22Rv1 (cell line): ENCODE results near the gene TEX2.

Experiments
- CTCF ChIP-seq: fragments of 450-650 bp; IDR thresholded peaks from 2 replicates; pipeline ENCODE4 v1.5.1; 2017; ENCODE audit warnings: mild to moderate bottlenecking
- ZFX ChIP-seq: fragments of 450-650 bp; IDR thresholded peaks from 2 replicates; pipeline ENCODE4 v1.6.1; 2017; ENCODE audit warnings: antibody characterized with exemption, borderline replicate concordance

GRCh38 chr17:64153565-64154312, 109.3 kb downstream of the TEX2 start:
- TF ChIP-seq CTCF (no peak), ZFX (no peak)
